Fibroblast of mammary gland (primary cell): Measurements from ENCODE around the gene WBP4.
"Not testable (repeated sequence)": the region's sequence is repeated elsewhere in the genome, so short reads cannot be mapped to it uniquely, and the experiment has no call there.

Experiments used
- DNase-seq: peaks from one replicate; pipeline ENCODE4 v3.0.0-alpha.2; 2010; ENCODE audit warnings: low read depth
- H3K4me3 ChIP-seq: 2 replicates; pipeline ENCODE4 v1.5.1; 2011; ENCODE audit warnings: low read depth, mild to moderate bottlenecking, low read length, moderate library complexity; ENCODE audit not compliant: control insufficient read depth
- CTCF ChIP-seq: conservative IDR thresholded peaks from 2 replicates; pipeline ENCODE4 v1.5.1; 2011; ENCODE audit warnings: low read depth, low read length, inconsistent platforms; ENCODE audit not compliant: control insufficient read depth, insufficient read depth

Gene WBP4

GRCh38 chr13:41029629-41030028 is 31.7 kb upstream of the WBP4 start:
- no peak overlapping the region for H3K4me3 ChIP-seq
- TF ChIP-seq CTCF = no peak
- no peak for DNase-seq

- no peak for DNase-seq
- TF ChIP-seq CTCF = no peak
- no peak overlapping the region for H3K4me3 ChIP-seq
Observed at GRCh38 chr13:41032691-41033376, 28.5 kb upstream of the WBP4 start.

GRCh38 chr13:41034382-41034781 is 26.9 kb upstream of the WBP4 start:
- no peak for DNase-seq
- no peak overlapping the region for H3K4me3 ChIP-seq
- no peak for TF ChIP-seq CTCF

- TF ChIP-seq CTCF = no peak
- no peak overlapping the region for H3K4me3 ChIP-seq
- no peak for DNase-seq
Observed at GRCh38 chr13:41034881-41035280, 26.4 kb upstream of the WBP4 start.

GRCh38 chr13:41036557-41036956 is 24.8 kb upstream of the WBP4 start:
- H3K4me3 ChIP-seq, DNase-seq: not testable (repeated sequence)

- no peak overlapping the region for H3K4me3 ChIP-seq
- no peak for TF ChIP-seq CTCF
Observed at GRCh38 chr13:41039746-41040145, 21.6 kb upstream of the WBP4 start.

GRCh38 chr13:41040584-41041334 is 20.6 kb upstream of the WBP4 start:
- no peak overlapping the region for H3K4me3 ChIP-seq
- no peak for TF ChIP-seq CTCF
- peak; percentile 22 for DNase-seq

More at GRCh38 chr13:41039746-41040145, 21.6 kb upstream of the WBP4 start:
- no peak for DNase-seq

- DNase-seq, H3K4me3 ChIP-seq: not testable (repeated sequence)
Observed at GRCh38 chr13:41042419-41042818, 18.9 kb upstream of the WBP4 start.
